ENCODE results near the gene TAF9.
"Not testable (repeated sequence)": the region's sequence is repeated elsewhere in the genome, so short reads cannot be mapped to it uniquely, and the experiment has no call there.

Gene TAF9

GRCh38 chr5:69369340-69370121, at the start of gene TAF9, which contains the start of the genes AK6 and RAD17:
TAF9 (minus strand) TSS chr5:69369520; CDS start chr5:69365737, 3,783 bp downstream.
AK6 (minus strand) TSS chr5:69369520; CDS start chr5:69369490, 30 bp downstream.
RAD17 (plus strand) TSS chr5:69369818; CDS start chr5:69372209, 2,391 bp downstream.
- DNase-seq = peak; percentile 91

- DNase-seq = no peak
These were observed 49.2 kb upstream of the TAF9 start for GRCh38 chr5:69418554-69418953.

GRCh38 chr5:69416699-69417098, 47.4 kb upstream of the TAF9 start:
- DNase-seq = no peak

- DNase-seq = no peak
These were observed 46.9 kb upstream of the TAF9 start for GRCh38 chr5:69416180-69416579.

GRCh38 chr5:69415584-69415958, 46.3 kb upstream of the TAF9 start:
- no peak for DNase-seq

GRCh38 chr5:69414885-69415583, 45.7 kb upstream of the TAF9 start, which contains the start of gene MARVELD2:
MARVELD2 (plus strand) TSS chr5:69415116; CDS start chr5:69419386, 4,270 bp downstream.
- peak; percentile 25 for DNase-seq

- DNase-seq = no peak
These were observed 35.5 kb upstream of the TAF9 start for GRCh38 chr5:69404659-69405330.

GRCh38 chr5:69378376-69378775, 9.1 kb upstream of the TAF9 start:
- no peak for DNase-seq

GRCh38 chr5:69374911-69375446, 5.7 kb upstream of the TAF9 start:
- DNase-seq = no peak

GRCh38 chr5:69372394-69372793, 3.1 kb upstream of the TAF9 start:
- no peak for DNase-seq

GRCh38 chr5:69370335-69370734, 1.0 kb upstream of the TAF9 start:
- DNase-seq = not testable (repeated sequence)

GRCh38 chr5:69368458-69369339, 621 bp downstream of the TAF9 start:
- DNase-seq = peak; percentile 32

- no peak for DNase-seq
These were observed 1.5 kb downstream of the TAF9 start for GRCh38 chr5:69367697-69368279.

- no peak for DNase-seq
These were observed 4.5 kb downstream of the TAF9 start for GRCh38 chr5:69364850-69365249.

- no peak for DNase-seq
These were observed 4.9 kb downstream of the TAF9 start for GRCh38 chr5:69364414-69364813.

- DNase-seq = no peak
These were observed 8.9 kb downstream of the TAF9 start for GRCh38 chr5:69360442-69360841.

GRCh38 chr5:69359699-69360098, 9.6 kb downstream of the TAF9 start:
- no peak for DNase-seq

- no peak for DNase-seq
These were observed 18.7 kb downstream of the TAF9 start for GRCh38 chr5:69350664-69351063.

- DNase-seq = no peak
These were observed 26.2 kb downstream of the TAF9 start for GRCh38 chr5:69343083-69343482.

GRCh38 chr5:69341520-69342161, 27.7 kb downstream of the TAF9 start:
- no peak for DNase-seq

GRCh38 chr5:69335341-69335935, 33.9 kb downstream of the TAF9 start:
- DNase-seq = no peak
